T-cell (primary cell): ENCODE measurements around the gene SUGCT. TPM values are rescaled to one million over a fixed set of nuclear protein-coding genes. Genes with fewer than 3 reads are reported as not detected.

Experiments used
- ATAC-seq, 4 experiments: fragments of 200-7000 bp in 3 of 4; fragments of 150-1000 bp in 1 of 4; cut with Tn5 transposase; replicated peaks in 1 of 4; 1 replicate in 3 of 4; 2 replicates in 1 of 4; pipeline ENCODE4 v1.10.0; 2021; ENCODE audit warnings: moderate library complexity in 3 of 4, mild to moderate bottlenecking in 2 of 4, moderate number of reproducible peaks in 1 of 4
- CTCF ChIA-PET, 2 donors: fragments of 300-600 bp; sonication (Branson Sonifier 250); formaldehyde crosslinking; loops; one replicate each; lab custom pipeline; 2022; ENCODE audit warnings: antibody characterized with exemption in 2 of 2; lab: Charles Lee
- POLR2A ChIA-PET, 2 donors: fragments of 300-600 bp; sonication (Branson Sonifier 250); formaldehyde crosslinking; loops; one replicate each; lab custom pipeline; 2022; ENCODE audit warnings: antibody characterized with exemption in 2 of 2; lab: Charles Lee
- DNase-seq, 35 experiments: peaks; one replicate each; pipeline versions ENCODE4 v3.0.0 to v3.0.0-alpha.2; 2013 to 2023
- H3K27ac ChIP-seq: one replicate; pipeline ENCODE4 v1.5.1; 2013; ENCODE audit warnings: low read length
- H3K27me3 ChIP-seq, 2 experiments: replicated peaks in 1 of 2; 1 replicate in 1 of 2; 2 replicates in 1 of 2; pipeline versions ENCODE4 v1.6.1 to v1.7.0; 2013; ENCODE audit warnings: low read length in 1 of 2, mixed read lengths in 1 of 2; ENCODE audit not compliant: control insufficient read depth in 2 of 2, insufficient read depth in 2 of 2; ENCODE audit errors: extremely low read depth in 1 of 2
- H3K36me3 ChIP-seq, 2 donors: 1 replicate in 1 of 2; 2 replicates in 1 of 2; pipeline versions ENCODE4 v1.6.1 to v1.7.0; 2013; ENCODE audit warnings: low read length in 1 of 2; ENCODE audit not compliant: control insufficient read depth in 2 of 2, insufficient read depth in 1 of 2; ENCODE audit errors: extremely low read depth in 1 of 2
- H3K4me1 ChIP-seq, 2 experiments: 1 replicate in 1 of 2; 2 replicates in 1 of 2; pipeline versions ENCODE4 v1.6.1 to v1.7.0; 2013; ENCODE audit warnings: low read length in 2 of 2, mixed read lengths in 1 of 2; ENCODE audit not compliant: insufficient read depth in 2 of 2, control insufficient read depth in 1 of 2; ENCODE audit errors: extremely low read depth in 1 of 2
- H3K4me3 ChIP-seq, 2 donors: 1 replicate in 1 of 2; 2 replicates in 1 of 2; pipeline versions ENCODE4 v1.5.1 to v1.7.0; 2013; ENCODE audit warnings: mild to moderate bottlenecking in 2 of 2, low read length in 1 of 2, moderate library complexity in 1 of 2; ENCODE audit not compliant: control insufficient read depth in 1 of 2; ENCODE audit errors: extremely low read depth in 1 of 2
- H3K9me3 ChIP-seq: 2 replicates; pipeline ENCODE4 v1.7.0; 2013
- H3K27ac Mint-ChIP-seq, 2 donors: one replicate each; pipeline ENCODE4 v1.8.0; 2020 to 2021; ENCODE audit warnings: mild to moderate bottlenecking in 2 of 2, mixed read lengths in 2 of 2
- H3K27me3 Mint-ChIP-seq, 2 donors: one replicate each; pipeline ENCODE4 v1.8.0; 2021 to 2022; ENCODE audit warnings: mixed read lengths in 2 of 2
- H3K36me3 Mint-ChIP-seq: one replicate; pipeline ENCODE4 v1.8.0; 2021; ENCODE audit warnings: mixed read lengths
- H3K4me1 Mint-ChIP-seq, 3 donors: one replicate each; pipeline ENCODE4 v1.8.0; 2020 to 2022; ENCODE audit warnings: mixed read lengths in 3 of 3, mild to moderate bottlenecking in 1 of 3
- H3K4me3 Mint-ChIP-seq, 3 donors: one replicate each; pipeline ENCODE4 v1.8.0; 2020 to 2022; ENCODE audit warnings: mild to moderate bottlenecking in 3 of 3, mixed read lengths in 3 of 3, moderate library complexity in 3 of 3
- H3K9me3 Mint-ChIP-seq, 3 donors: one replicate each; pipeline ENCODE4 v1.8.0; 2020 to 2022; ENCODE audit warnings: mixed read lengths in 3 of 3
- WGBS: methylation state at CpG from one replicate; pipeline ENCODE4 v1.1.5; 2013; ENCODE audit warnings: missing lambda C conversion rate; ENCODE audit not compliant: insufficient coverage; 5-methylcytosine and 5-hydroxymethylcytosine counted together
- total RNA-seq, 35 experiments: library from RNA in 6 of 35; stranded (reverse) in 6 of 35; fragments of 120-200 nt in 1 of 35; gene quantifications; one replicate each; pipeline versions ENCODE4 v1.2.1 to v1.2.4 and lab custom pipeline; 2013 to 2026

The SUGCT gene
- total RNA-seq, 5 donors from 2014 or later (not counting 1 experiment from before 2014, with no cell fraction given), result 1.3 to 3.1 (median 2.3) TPM

- Histone ChIP-seq H3K27ac (no peak overlapping the region), H3K9me3 (no peaks in the 10 kb centered on the region), H3K4me3 (no peak overlapping the region), H3K27me3 (no peaks in the 10 kb centered on the region), H3K36me3 (no peaks in the 10 kb centered on the region), H3K4me1 (no peaks in the 10 kb centered on the region)
- no peak overlapping the region for H3K27ac Mint-ChIP-seq
- DNase-seq, result no peak
- POLR2A ChIA-PET, result no interaction called here
- peaks cover 0 to 2% (median 0%) of the 10 kb centered on the region in 3 donors for H3K9me3 Mint-ChIP-seq
- ATAC-seq, result no peak
- no CpG with 5 or more reads among the region's 2 CpGs for WGBS
- CTCF ChIA-PET, result no interaction called here
- no peak overlapping the region for H3K4me3 Mint-ChIP-seq
- peaks cover 0 to 2% (median 0%) of the 10 kb centered on the region in 3 donors for H3K4me1 Mint-ChIP-seq
- peaks cover 0 to 4% of the 10 kb centered on the region in 2 donors for H3K27me3 Mint-ChIP-seq
- no peaks in the 10 kb centered on the region for H3K36me3 Mint-ChIP-seq
Observed at GRCh38 chr7:40288827-40289226, 154.0 kb downstream of the SUGCT start.

DNA sequence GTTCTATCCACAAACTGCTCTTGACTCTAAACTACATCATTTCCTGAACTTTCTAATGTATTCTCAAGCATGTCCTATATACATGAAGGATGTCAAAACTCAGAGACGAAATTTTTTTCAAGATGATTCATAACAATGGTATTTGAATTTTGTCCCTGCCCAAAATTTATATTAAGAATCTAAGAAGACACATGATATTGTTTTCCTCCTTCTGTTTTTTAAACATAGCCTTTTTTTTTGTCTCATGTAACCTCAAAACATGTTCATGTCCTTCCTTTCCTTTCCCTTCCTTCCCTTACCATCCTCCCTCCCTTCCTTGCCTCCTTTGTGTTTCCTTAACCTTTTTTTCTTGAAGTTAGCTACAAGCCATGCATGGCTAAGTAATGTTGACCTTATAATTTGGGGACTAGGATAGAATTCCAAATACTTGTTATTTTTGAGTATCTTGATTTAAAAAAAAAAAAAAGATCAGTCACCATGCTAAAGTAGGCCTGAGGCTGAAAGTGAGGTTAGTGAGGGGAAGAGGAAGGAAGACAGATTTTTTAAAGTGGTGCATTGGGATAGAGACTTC lies 163.0 kb downstream of the SUGCT start:
- Histone ChIP-seq H3K27ac (no peak overlapping the region), H3K36me3 (no peaks in the 10 kb centered on the region), H3K9me3 (no peaks in the 10 kb centered on the region), H3K4me3 (no peak overlapping the region), H3K4me1 (peaks cover 0 to 5% of the 10 kb centered on the region in 2 experiments), H3K27me3 (no peaks in the 10 kb centered on the region)
- POLR2A ChIA-PET, result no interaction called here
- no peak overlapping the region for H3K27ac Mint-ChIP-seq
- no peaks in the 10 kb centered on the region for H3K27me3 Mint-ChIP-seq
- no peak for ATAC-seq
- H3K9me3 Mint-ChIP-seq, result no peaks in the 10 kb centered on the region
- H3K4me3 Mint-ChIP-seq, result no peak overlapping the region
- no peaks in the 10 kb centered on the region for H3K36me3 Mint-ChIP-seq
- CTCF ChIA-PET, result no interaction called here
- no CpG with 5 or more reads among the region's 1 CpG for WGBS
- DNase-seq, result no peak
- H3K4me1 Mint-ChIP-seq, result peaks cover 0 to 3% (median 2%) of the 10 kb centered on the region in 3 donors

GRCh38 chr7:40298421-40298820 lies 163.6 kb downstream of the SUGCT start:
- Mint-ChIP-seq H3K36me3 (no peaks in the 10 kb centered on the region), H3K9me3 (no peaks in the 10 kb centered on the region), H3K4me3 (no peak overlapping the region), H3K4me1 (peaks cover 0 to 3% (median 2%) of the 10 kb centered on the region in 3 donors), H3K27me3 (no peaks in the 10 kb centered on the region), H3K27ac (no peak overlapping the region)
- CTCF ChIA-PET, result no interaction called here
- WGBS, result no CpG with 5 or more reads among the region's 2 CpGs
- no peak for DNase-seq
- H3K9me3 ChIP-seq, result no peaks in the 10 kb centered on the region
- no peaks in the 10 kb centered on the region for H3K36me3 ChIP-seq
- H3K27me3 ChIP-seq, result no peaks in the 10 kb centered on the region
- peaks cover 0 to 5% of the 10 kb centered on the region in 2 experiments for H3K4me1 ChIP-seq
- ATAC-seq, result no peak
- H3K4me3 ChIP-seq, result no peak overlapping the region
- POLR2A ChIA-PET, result no interaction called here
- H3K27ac ChIP-seq, result no peak overlapping the region

DNA sequence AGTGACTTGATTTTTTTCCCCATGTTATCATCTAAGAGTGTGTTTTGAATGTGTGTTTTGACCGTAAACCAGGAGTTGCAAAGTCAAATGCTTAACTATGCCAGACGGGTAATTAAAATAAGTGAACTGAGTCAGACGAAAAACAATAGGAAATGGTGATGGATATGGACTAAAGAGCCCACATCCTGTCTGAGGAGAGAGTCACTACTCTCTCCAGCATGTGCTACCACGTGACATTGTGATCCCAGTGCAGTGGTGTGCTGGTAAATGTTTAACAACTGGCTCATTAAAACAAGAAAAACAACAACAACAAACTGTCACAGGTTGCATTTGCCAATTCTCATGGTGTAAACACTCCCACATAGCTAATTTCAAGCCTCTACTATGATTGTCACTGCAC lies 164.3 kb downstream of the SUGCT start:
- Mint-ChIP-seq H3K9me3 (no peaks in the 10 kb centered on the region), H3K36me3 (no peaks in the 10 kb centered on the region), H3K27ac (no peak overlapping the region), H3K4me3 (no peak overlapping the region), H3K27me3 (no peaks in the 10 kb centered on the region), H3K4me1 (peaks cover 0 to 3% (median 2%) of the 10 kb centered on the region in 3 donors)
- no peak for DNase-seq
- no peaks in the 10 kb centered on the region for H3K27me3 ChIP-seq
- no peaks in the 10 kb centered on the region for H3K36me3 ChIP-seq
- H3K4me3 ChIP-seq, result no peak overlapping the region
- POLR2A ChIA-PET, result no interaction called here
- CTCF ChIA-PET, result no interaction called here
- ATAC-seq, result no peak
- H3K27ac ChIP-seq, result no peak overlapping the region
- peaks cover 0 to 5% of the 10 kb centered on the region in 2 experiments for H3K4me1 ChIP-seq
- 20% methylated on average over 1 of the region's 4 CpGs for WGBS
- H3K9me3 ChIP-seq, result no peaks in the 10 kb centered on the region

GRCh38 chr7:40300146-40300670 lies 165.4 kb downstream of the SUGCT start:
- Histone ChIP-seq H3K4me3 (no peak overlapping the region), H3K27ac (no peak overlapping the region), H3K36me3 (no peaks in the 10 kb centered on the region), H3K27me3 (no peaks in the 10 kb centered on the region), H3K9me3 (no peaks in the 10 kb centered on the region), H3K4me1 (peaks cover 0 to 5% of the 10 kb centered on the region in 2 experiments)
- H3K27ac Mint-ChIP-seq, result no peak overlapping the region
- H3K36me3 Mint-ChIP-seq, result no peaks in the 10 kb centered on the region
- H3K27me3 Mint-ChIP-seq, result no peaks in the 10 kb centered on the region
- no peak overlapping the region for H3K4me3 Mint-ChIP-seq
- WGBS, result no CpG with 5 or more reads among the region's 3 CpGs
- peaks cover 0 to 3% (median 2%) of the 10 kb centered on the region in 3 donors for H3K4me1 Mint-ChIP-seq
- POLR2A ChIA-PET, result no interaction called here
- H3K9me3 Mint-ChIP-seq, result no peaks in the 10 kb centered on the region
- CTCF ChIA-PET, result no interaction called here
- no peak for ATAC-seq
- DNase-seq, result no peak

GRCh38 chr7:40301486-40302068 lies 166.8 kb downstream of the SUGCT start:
- no peak overlapping the region for H3K4me3 ChIP-seq
- H3K9me3 ChIP-seq, result no peaks in the 10 kb centered on the region
- DNase-seq (no peak), ATAC-seq (no peak)
- WGBS, result 100% methylated on average over 1 of the region's 1 CpG
- H3K27me3 Mint-ChIP-seq, result no peaks in the 10 kb centered on the region
- no peak overlapping the region for H3K27ac ChIP-seq
- ChIA-PET POLR2A (no interaction called here), CTCF (no interaction called here)
- peaks cover 0 to 3% (median 2%) of the 10 kb centered on the region in 3 donors for H3K4me1 Mint-ChIP-seq
- no peaks in the 10 kb centered on the region for H3K9me3 Mint-ChIP-seq
- H3K4me3 Mint-ChIP-seq, result no peak overlapping the region
- H3K4me1 ChIP-seq, result peaks cover 0 to 5% of the 10 kb centered on the region in 2 experiments
- H3K36me3 Mint-ChIP-seq, result no peaks in the 10 kb centered on the region
- no peaks in the 10 kb centered on the region for H3K36me3 ChIP-seq
- no peaks in the 10 kb centered on the region for H3K27me3 ChIP-seq
- no peak overlapping the region for H3K27ac Mint-ChIP-seq
